NCI-H2227 treated with DMSO at 0.1 percent for 48 hours (cell line): ENCODE results near the gene NRDE2.
"Not testable (repeated sequence)": the region's sequence is repeated elsewhere in the genome, so short reads cannot be mapped to it uniquely, and the experiment has no call there.

Experiments
- DNase-seq: peaks from one replicate; lab custom pipeline; 2025; lab: John Stamatoyannopoulos, UW

The NRDE2 gene

DNA sequence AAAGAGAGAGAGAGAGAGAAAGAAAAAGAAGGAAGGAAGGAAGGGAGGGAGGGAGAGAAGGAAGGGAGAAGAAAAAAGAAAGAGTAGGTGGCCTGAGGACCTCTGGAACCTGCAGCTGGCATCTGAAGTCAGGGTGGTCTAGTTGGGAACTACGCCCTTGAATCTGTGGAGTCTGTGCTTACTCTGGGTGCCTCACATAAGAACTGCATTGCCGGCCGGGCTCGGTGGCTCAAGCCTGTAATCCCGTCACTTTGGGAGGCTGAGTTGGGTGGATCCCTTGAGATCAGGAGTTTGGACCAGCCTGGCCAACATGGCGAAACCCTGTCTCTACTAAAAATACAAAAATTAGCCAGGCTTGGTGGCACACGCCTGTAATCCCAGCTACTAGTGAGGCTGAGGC lies 10.0 kb upstream of the NRDE2 start:
- no peak for DNase-seq

DNA sequence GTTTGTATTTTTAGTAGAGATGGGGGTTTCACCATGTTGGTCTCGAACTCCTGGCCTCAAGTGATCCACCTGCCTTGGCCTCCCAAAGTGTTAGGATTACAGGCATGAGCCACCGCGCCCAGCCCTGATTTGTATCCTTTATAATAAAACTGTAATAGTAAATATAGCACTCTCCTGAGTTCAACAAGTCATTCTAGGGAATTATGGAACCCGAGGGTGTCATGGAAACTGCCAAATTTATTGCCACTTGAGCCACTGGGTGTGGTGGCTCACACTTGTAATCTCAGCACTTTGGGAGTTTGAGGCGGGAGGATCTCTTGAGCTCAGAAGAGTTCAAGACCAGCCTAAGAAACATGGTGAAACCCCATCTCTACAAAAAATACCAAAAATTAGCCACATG lies 9.5 kb upstream of the NRDE2 start:
- DNase-seq: not testable (repeated sequence)

DNA sequence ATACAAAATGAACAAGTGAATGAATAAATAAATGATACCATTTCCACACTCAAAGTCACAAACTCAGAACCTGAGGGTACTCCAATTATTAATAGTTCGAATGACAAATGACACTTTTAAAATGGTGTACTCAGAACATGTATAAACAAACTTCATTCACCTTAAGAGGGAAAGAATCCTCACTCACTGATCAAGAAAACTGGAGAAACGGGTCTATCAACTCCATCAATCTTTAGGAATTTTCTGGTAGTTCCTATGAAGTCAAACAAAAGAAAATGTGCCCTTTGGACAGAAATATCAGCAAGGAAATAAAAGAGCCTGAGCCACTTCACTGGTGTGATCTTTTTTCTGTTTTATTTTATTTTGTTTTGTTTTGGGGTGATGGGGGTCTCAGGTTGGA lies 5.2 kb upstream of the NRDE2 start:
- DNase-seq: no peak

DNA sequence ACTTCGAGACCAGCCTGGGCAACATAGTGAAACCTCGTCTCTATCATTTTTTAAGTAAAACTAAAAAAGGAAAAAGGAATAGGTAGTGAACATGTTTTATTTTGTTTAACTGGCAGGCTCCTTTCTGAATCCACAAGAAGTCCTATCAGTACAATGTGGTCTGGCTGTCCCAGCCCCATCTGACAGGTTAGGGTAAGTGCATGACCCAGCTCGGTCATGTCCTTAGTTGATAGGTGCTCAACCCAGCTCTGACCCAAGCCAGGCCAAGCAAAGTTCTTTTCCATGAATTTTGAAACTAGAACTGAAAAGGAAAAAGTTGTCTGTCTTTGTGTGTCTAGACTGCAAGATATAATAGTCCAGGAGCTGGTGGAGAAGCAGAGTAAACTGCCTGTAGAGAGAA lies 4.7 kb upstream of the NRDE2 start:
- no peak for DNase-seq

DNA sequence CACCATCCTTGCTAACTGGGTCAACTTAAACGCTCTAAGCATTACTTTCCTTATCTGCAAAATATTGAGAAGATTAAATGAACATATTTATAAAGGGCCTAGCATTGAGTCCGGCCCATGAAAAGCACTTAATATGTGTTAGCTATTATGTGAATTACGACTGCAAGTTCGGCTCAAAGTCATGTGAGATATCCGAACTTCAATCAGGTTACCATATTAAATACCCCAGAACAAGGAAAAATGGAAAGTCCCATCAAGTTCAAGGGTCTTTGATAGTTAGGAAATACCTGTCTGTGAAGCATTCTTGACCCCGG lies 487 bp upstream of the NRDE2 start:
- no peak for DNase-seq

DNA sequence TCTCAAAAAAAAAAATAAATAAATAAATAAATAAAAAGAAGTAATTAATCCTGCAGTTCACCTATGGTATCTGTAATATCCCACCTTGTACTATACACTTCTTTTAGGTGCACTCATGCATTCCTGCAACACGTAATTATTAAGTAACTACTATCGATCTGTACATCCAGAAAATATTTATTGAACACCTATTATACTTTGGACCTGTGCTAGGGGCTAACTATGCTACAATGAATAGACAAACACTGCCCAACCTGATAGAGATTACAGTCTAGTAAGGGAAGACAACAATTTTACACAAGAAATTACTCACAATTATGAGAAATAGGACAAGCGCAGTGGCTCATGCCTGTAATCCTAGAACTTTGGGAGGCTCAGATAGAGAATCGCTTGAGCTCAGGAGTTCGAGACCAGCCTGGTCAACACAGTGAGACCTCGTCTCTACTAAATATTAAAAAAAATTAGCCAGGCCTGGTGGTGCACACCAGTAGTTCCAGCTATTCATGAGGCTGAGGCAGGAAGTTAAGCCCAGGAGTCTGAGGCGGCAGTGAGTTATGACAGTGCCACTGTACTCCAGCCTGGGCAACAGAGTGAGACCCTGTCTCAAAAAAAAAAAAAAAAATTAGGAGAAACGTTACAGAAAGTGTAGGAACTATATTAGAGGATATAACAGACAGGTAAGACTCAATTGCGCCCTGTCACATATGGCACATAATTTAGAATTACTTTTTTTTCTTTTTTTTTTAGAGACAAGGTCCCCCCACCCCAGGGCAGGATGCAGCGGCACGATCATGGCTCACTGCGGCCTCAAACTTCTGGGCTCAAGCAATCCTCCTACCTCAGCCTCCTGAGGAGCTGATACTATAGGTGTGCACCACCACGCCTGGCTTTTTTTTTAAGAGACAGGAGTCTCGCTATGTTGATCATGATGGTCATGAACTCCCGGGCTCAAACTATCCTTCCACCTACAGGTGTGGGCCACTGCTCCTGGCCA lies 1.2 kb downstream of the NRDE2 start:
- DNase-seq: no peak

DNA sequence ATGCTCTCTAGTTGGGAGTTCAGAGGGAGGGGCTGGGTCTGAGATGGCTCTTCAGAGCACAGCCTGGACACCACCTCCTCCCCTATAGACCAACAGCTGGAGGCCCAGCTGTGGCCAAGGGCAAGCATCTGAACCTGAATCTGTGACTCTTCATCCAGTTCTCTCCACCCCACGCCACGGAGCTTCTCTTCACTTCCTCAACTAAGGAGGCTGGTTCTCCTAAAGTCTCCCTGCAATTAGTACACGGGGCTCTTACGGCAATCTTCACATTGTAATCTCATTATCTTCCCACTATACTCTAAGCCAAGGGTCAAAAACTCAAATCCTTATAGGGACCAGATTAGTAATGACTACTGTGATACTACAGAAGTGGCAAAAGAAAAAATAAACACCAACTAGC lies 9.8 kb downstream of the NRDE2 start:
- DNase-seq: no peak

DNA sequence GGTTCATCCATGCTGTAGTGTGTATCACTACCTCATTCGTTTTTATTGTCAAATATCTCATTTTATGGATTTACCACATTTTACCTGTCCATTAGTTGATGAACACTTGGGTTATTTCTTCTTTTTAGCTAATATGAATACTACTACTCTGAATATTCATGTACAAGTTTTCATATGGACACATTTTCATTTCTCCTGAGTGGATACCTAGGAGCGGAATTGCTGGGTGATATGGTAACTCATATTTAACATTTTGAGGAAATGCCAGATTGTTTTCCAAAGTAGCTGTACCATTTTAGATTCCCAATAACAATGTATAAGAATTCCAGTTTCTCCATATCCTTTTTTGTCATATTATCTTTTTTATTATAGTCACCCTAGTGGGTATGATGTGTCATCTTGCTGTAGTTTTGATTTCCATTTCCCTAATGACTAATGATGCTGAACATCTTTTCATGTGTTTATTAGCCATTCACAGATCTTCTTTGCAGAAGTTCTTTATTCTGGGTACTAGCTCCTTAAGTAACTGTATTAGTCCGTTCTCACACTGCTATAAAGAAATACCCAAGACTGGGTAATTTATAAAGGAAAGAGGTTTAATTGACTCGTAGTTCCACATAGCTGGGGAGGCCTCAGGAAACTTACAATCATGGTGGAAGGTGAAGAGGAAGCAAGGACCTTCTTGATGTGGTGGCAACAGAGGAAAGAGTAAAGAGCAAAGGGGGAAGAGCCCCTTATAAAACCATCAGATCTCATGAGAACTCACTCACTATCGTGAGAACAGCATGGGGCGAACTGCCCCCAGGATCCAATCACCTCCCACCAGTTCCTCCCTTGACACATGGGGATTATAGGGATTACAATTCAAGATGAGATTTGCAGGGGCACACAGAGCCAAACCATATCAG lies 11.9 kb downstream of the NRDE2 start:
- DNase-seq: no peak

DNA sequence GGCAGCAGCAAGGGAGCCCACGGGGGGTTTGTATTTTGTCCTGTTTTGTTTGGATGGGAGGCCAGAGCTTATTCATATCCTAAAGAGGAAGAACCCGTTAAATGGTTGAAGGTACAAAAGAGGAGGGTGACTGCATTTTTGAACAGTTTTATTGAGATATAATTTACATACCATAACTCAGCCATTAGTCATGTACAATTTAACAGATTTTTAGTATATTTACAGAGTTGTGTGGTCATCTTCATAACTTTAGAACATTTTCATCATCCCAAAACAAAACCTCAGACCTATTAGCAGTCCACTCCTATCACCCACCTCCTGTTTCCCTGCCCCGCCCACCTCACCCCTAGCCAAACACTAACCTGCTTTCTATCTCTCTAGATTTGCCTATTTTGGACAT lies 12.6 kb downstream of the NRDE2 start:
- no peak for DNase-seq

DNA sequence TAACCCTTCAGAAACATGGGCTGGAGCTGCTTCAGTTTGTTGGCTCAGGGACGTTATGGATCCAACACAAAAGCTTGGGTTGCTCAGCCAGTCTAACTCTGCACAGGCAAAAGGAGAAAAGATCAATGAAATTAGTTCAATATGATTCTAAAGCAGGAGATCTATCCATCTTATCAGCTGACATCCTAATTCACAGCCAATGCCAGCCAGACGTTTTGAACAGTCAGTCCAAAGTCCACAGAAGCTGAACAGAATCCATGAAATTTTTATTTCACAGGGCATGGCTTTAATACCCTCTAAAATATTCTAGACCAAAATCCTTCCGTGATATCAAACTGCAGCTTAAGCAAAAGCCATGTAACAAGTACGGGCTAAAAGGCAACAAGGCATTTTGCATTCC lies 13.7 kb downstream of the NRDE2 start:
- DNase-seq: no peak

DNA sequence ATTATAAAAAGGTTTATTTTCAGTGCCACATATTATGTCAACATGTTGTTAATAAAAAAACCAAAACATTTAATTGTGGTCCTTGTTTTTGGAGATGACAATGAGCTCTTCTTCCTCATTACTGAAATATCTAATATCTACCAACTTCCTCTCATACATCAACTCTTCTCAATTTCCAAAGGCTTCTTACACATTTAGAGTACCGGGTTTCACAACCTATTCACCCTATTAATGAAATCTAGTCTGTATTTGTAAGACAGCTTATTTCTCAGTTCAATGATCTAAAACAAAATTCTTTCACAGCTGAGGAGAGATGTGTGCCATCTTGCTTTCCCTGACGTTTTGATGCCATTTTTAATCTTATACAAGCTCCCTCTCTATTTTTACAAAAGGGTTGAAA lies 14.5 kb downstream of the NRDE2 start:
- no peak for DNase-seq

DNA sequence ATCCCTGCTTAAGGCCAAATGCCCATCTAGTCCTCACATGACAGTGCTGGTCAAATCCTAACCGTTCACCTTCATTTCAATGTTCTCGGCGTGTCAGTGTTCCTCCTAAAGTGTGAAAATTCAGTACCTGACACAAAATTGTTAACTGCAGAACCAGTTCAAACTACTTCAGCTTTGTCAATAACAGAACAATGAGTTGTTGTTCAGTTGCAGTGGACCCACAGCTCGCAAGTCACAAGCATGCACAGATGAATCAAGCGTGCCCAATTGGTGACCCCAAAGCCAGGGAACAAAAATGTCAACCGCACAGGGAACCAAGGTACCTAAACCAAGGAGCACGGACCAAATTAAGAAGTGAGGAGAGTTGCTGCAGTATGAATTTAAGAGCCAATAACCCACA lies 23.2 kb downstream of the NRDE2 start:
- no peak for DNase-seq

DNA sequence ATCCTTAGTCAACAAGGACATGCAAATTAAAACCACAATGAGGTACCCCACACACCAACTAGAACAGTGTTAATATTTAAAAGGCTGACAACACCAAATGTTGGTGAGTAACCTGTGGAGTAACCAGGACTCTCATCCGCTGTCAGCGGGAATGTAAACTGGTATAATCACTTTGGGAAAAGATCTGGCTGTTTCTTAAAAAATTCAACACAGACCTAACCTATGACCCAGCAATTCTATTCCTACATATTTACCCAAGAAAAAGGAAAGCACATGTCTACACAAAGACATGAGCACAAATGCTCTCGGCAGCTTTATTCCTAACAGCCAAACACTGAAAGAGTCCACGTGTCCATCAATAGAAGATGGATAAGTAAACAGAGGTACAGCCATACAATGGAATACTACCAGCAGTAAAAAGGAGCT lies 26.6 kb downstream of the NRDE2 start:
- DNase-seq: no peak

DNA sequence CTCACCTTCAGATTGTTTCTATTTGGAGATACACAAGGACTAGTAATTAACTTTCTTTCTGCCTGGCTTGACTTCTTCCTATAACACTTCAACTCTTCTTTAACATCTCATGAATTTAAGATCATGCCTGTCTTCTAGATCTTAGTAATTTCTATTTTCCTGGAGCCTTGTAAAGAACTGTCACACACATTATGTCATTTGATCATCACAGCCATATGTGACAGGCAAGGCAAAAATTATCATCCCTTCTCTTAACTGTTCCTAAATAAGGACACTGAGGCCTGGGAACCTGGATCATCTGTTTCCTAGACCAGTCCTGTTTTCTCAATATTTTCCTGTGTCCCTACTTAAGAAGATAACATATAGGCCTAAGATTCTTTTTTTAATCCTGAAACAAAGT lies 27.2 kb downstream of the NRDE2 start:
- no peak for DNase-seq

DNA sequence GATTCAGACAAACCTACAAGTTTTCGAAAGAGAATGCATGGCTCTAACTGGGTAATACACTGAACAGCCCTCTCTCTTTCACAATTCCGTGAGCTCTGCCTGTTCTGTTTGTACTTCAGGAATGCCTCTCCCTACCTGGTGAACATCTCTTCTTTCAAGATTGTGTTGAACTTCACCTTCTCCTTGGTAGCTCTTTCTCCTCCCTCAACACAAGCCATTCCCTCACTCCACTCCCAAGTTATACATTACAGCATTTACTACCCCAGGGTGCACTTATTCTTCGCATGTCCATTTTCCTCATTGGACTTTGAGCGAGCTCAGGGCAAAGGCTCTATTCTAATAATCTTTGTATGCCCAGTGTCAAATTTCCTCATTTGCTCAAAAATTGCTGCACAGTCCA lies 28.3 kb downstream of the NRDE2 start:
- DNase-seq: no peak

DNA sequence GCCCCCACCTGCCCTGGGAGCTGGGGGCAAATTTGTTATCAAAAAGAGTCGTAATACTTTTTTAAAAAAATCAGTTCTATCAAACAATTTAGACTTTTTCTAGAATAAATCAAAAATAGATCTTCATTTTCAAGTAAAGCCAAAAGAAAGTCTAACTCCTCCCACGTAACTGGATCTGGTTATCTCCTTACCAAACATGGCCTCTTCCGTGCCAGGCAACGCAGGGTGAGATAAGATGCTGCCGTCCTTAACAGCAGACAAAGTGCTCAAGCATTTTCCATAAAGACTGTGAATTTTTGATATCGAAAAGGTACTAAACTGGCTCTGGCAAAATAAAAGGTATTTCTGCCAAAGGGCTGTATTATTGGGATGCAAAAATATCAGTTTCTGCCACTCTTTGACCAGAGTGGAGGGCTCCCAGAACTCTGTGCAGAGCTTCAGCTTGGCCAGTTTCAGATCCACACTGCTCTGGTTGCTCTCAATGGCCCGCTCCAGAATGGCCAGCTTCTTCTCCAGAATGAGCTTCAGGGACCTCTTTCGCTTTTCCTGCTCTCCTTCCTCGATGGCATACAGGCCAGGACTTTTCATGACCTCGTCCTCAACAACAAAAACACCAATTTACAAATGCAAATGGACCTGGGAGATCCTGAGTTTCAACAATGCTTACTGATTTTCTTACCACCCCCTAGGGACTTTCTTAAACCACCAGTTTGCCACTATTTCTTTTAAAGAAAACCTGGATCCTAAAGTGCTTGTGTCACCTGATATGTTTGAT lies 29.0 kb downstream of the NRDE2 start:
- DNase-seq: no peak

DNA sequence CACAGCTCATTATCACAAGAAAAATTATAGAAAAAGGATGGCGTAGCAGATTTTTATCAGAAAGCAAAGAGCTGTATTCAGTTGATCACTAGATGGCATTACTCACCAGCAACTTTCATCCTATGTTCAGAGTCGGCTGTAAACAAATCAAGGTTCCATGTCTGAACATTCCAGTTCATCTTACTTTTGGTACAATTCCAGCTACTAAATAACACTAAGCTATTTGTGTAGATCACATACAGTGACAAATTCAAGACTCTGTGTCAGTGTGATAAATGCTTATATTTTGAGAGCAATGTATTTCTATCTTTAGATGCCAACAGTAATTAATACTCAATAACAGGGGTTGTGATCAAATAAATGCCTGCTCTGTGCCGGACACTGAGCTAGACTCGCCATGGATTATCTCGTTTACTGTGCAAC lies 30.1 kb downstream of the NRDE2 start:
- peak; percentile 76 for DNase-seq

DNA sequence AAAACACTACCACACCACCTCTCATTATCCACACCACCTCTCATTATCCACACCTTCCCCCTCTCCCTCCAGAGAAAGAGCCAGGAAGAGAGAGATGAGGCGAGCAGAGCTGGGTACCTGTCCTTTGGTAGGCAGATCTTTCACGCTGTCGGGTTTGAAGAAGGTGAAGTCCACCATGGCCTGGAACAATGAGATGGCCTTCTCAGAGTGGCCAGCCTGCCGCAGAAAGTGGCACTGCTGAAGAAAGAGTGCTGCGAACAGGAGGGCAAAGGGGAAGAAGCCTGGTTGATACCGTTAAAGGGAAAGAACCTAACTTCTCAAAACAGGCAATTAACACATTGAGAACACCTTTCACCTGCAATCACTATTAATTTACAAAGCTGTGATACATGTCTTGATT lies 30.6 kb downstream of the NRDE2 start:
- DNase-seq: no peak

DNA sequence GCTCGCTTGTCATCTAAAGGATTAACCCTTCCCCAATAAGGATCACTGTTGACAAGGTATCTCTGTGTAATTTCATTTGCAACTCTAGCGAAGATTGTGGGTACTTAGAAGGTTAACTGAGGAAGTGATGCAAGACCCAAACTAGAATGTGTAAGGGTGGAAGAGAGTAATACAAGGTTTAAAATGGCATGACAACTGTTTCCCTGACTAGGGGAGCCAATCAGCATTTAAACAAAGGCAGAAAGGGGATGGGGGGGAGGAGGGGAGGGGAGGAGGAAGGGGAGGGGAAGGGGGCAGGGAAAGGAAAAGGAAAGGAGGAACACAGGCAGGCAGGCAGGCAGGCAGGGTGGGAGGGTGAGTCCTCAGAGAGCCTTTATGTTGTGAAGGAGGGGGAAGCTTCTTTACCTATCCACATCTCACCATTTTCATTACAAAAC lies 31.1 kb downstream of the NRDE2 start:
- DNase-seq: no peak

DNA sequence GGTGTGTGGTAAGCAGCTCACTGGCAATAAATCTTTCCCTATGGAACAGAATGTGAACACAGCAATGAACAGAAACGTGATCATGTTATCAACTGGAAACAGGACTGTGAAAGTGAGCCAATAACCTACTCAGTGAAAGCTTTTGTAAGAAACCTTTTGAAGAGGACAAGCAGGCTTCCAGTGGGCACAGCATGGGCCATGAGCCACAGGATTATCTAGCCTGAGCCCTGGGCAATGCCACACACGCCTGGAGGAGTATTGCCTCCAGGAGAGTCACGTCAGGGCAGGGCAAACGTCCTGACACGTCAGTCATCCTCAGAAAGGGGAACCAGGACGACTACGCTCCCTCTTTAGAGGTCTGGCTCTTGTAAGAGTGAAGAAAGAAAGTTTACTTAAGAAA lies 32.3 kb downstream of the NRDE2 start:
- DNase-seq: no peak

DNA sequence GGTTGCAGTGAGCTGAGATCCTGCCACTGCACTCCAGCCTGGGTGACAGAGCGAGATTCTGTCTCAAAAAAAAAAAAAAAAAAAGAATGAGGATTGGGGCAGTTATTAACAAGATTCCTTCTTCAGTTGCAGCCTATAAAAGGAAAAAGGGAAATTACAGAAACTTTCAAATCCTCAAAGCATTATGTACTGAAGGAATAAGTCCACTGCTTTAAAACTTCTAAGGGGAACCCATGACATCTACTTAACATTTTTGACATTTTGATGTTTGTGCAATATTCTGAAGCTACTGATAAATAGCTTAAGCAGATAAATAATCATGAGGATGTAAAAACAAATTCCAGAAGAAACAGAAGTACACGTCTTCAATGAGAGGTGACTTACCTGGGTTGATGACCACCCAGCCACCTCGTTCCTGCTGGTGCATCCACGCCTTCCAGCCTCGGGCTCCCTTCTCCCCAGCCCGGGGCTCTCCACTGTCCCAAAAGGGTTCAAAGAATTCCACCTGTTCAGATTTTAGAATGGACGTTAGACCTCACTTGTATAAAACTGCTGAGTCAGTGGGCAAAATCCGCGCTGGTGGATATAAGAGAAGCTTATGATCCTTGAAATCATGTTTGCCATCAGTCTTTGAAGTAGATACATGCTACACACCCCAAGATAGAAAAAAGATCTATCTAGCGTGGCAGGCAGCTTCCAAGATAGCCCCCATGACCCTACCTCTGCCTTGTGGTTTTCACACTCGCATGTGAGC lies 33.7 kb downstream of the NRDE2 start:
- no peak for DNase-seq

DNA sequence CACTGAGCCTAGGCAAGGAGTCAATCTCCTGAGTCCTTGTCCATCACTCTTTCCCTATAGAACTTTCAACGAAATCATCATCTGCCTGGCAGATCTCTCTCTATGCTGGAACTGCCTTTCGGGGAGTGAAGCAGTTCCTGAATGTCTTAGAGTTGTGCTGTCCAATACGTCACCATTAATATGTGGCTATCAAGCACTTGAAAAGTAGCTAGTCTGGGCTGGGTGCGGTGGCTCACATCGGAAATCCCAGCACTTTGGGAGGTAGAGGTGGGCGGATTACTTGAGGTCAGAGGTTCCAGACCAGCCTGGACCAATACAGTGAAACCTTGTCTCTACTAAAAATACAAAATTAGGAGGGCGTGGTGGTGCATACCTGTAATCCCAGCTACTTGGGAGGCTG lies 35.1 kb downstream of the NRDE2 start:
- no peak for DNase-seq
